Activated CD4-positive, alpha-beta T cell treated with anti-CD3 and anti-CD28 coated beads for 4 hours (primary cell): ENCODE measurements around the gene CLIC5.

ENCODE experiments used
- DNase-seq, 2 donors: peaks; one replicate each; pipeline ENCODE4 v3.0.0-alpha.2; 2020

The CLIC5 gene

GRCh38 chr6:45835721-45836437 lies 179.8 kb downstream of the CLIC5 start:
- DNase-seq = no peak

GRCh38 chr6:45832063-45832462 lies 183.6 kb downstream of the CLIC5 start:
- DNase-seq = no peak
